ENCODE data around the gene SLC4A2.
"Not testable (repeated sequence)": the region's sequence is repeated elsewhere in the genome, so short reads cannot be mapped to it uniquely, and the experiment has no call there.

Gene SLC4A2, protein sequence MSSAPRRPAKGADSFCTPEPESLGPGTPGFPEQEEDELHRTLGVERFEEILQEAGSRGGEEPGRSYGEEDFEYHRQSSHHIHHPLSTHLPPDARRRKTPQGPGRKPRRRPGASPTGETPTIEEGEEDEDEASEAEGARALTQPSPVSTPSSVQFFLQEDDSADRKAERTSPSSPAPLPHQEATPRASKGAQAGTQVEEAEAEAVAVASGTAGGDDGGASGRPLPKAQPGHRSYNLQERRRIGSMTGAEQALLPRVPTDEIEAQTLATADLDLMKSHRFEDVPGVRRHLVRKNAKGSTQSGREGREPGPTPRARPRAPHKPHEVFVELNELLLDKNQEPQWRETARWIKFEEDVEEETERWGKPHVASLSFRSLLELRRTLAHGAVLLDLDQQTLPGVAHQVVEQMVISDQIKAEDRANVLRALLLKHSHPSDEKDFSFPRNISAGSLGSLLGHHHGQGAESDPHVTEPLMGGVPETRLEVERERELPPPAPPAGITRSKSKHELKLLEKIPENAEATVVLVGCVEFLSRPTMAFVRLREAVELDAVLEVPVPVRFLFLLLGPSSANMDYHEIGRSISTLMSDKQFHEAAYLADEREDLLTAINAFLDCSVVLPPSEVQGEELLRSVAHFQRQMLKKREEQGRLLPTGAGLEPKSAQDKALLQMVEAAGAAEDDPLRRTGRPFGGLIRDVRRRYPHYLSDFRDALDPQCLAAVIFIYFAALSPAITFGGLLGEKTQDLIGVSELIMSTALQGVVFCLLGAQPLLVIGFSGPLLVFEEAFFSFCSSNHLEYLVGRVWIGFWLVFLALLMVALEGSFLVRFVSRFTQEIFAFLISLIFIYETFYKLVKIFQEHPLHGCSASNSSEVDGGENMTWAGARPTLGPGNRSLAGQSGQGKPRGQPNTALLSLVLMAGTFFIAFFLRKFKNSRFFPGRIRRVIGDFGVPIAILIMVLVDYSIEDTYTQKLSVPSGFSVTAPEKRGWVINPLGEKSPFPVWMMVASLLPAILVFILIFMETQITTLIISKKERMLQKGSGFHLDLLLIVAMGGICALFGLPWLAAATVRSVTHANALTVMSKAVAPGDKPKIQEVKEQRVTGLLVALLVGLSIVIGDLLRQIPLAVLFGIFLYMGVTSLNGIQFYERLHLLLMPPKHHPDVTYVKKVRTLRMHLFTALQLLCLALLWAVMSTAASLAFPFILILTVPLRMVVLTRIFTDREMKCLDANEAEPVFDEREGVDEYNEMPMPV

DNA sequence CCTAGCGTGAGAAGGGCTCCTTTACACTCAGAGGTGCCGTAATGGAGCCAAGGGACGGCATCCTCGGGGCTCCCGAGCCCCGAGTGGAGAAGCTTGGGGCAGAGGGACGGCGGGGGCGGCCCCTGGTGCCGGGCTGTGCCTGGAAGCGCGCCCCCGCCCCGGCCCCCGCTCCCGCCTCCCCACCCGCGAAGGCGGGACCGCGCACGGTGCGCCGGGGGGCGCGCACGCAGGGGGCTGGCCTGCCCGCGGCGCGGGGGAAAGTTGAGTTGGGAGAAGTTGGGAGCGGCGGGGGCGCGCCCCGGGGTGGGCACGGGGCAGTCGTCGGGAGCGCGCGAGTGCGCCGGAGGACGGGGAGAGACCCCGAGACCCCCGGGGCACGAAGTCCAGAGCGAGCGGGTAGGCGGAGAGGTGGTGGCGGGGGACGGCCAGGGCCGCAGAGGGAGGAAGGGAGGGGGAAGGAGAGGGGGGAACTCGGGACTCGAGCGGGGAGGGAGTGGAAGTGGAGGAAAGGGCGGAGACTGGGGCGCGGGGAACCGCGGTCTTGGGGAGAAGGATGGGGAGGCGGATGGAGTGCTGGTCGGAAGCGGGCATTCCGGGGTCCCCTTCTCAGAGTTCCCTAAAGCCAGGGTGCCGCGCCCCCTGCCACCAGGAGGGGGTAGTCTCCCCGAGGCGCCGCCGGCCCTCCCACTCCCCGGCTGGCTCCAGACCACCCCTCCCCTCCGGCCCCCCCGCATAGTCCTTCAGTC lies at the start of gene SLC4A2:
Gene SLC4A2, plus strand, starts transcription at position 223 of the 746 bp plus-strand sequence. CDS start 2,399 bp downstream, outside the sequence.
- no peak for DNase-seq (ENCODE audit: low read depth)

DNA sequence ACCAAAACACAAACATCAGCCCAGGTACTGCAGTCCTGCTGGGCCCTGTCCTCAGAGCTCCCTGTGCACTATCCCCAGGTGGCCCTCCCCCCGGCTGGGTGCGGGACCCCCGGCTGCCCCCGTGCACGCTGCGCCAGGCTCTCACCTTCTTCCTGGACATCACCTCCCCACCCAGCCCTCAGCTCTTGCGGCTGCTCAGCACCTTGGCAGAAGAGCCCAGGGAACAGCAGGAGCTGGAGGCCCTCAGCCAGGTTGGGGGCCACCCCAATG lies 49.4 kb upstream of the SLC4A2 start:
- DNase-seq (ENCODE audit: low read depth) = no peak

DNA sequence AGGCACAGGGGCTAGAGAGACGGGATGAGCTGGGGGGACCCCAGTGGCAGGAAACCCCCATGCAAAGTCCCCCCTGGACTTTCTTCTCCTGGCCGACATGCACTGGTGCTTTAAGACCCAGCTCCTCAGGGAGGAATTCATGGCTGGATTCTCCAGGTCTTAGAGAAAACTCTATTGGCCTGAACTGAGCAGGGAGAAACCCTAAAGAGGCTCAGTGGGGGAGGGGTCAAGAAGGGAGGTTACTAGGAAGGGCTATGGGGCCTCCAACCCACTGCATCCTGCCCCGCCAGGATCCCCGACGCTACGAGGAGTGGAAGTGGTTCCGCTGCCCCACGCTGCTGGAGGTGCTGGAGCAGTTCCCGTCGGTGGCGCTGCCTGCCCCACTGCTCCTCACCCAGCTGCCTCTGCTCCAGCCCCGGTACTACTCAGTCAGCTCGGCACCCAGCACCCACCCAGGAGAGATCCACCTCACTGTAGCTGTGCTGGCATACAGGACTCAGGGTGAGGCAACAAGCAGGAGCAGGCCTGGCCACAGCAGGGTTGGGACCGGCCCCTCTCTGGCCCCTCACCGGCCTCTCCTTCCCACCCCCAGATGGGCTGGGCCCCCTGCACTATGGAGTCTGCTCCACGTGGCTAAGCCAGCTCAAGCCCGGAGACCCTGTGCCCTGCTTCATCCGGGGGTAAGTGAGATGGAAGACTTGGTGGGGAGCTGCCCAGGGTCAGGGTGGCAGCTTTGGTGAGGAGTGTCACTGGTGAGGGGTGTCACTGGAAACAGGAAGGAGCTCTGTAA lies 48.9 kb upstream of the SLC4A2 start:
- DNase-seq (ENCODE audit: low read depth) = no peak

DNA sequence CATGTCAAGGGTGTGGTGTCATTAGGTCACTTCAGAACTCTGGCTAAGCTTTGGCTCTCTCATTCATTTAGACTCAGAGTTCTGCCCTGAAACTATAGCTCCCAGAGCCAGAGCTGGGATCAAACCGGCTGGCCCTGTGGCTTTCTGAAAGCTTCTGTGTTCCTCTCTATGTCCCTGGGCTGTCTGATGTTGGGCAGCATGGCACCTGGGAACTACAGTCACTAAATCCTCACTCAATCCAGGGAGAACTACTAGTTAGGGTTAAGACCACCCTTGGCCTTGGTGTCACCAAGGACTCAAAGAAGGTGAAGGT lies 48.3 kb upstream of the SLC4A2 start:
- no peak for DNase-seq (ENCODE audit: low read depth)

DNA sequence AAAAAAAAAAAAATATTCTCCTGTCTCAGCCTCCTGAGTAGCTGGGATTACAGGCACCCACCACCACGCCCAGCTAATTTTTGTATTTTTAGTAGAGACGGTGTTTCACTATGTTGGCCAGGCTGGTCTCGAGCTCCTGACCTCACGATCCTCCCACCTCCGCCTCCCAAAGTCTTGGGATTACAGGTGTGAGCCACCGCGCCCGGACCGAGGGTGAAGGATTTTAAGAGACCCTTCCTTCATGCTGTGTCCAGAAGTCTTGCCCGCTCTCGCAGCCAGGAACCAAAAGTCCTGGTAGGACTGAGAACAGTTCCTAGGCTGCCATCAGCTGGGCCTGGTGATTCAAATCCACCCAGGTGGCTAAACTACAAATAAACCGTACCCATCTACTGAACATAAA lies 47.8 kb upstream of the SLC4A2 start:
- DNase-seq (ENCODE audit: low read depth) = not testable (repeated sequence)

DNA sequence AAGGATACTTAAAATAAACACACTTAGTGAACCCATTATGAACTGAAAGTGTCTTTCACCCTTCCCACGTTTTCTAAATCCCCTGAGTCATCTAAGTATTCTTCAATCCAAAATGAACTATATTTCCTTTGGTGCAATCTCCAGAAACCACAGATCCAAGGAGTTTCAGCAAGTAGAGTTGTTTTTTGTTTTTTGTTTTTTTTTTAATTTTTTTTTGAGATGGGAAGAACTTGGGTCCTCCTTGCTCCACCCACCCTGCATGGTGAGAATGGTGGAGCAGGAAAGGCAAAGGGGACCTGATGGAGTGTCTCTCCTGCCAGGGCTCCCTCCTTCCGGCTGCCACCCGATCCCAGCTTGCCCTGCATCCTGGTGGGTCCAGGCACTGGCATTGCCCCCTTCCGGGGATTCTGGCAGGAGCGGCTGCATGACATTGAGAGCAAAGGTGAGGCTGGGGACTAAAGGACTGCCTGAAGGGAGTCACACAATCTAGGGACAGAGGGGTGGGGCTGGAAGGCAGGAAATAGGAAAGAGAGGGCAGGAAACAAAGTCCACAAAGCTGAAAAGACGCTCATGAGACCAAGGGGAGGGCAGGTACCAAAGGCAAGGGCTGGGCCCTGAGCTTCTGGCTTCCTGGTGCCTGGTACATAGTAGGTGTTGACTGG lies 47.2 kb upstream of the SLC4A2 start:
- DNase-seq (ENCODE audit: low read depth) = no peak

DNA sequence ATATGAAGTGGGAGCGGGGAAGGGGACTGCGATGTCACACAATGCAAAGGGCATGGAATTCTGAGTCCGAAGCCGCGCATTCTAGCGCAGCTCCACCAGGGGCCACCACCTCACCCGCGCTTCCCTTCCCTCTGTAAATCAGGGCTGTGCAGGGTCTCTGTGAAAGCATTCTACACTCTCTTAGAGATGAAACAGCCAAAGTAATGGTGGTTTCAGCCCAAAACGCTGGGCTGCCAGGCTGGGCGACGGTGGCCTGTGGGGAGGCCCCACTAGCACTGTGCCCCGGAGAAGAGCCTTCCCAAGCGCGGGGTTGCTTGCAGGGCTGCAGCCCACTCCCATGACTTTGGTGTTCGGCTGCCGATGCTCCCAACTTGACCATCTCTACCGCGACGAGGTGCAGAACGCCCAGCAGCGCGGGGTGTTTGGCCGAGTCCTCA lies 46.5 kb upstream of the SLC4A2 start:
- no peak for DNase-seq (ENCODE audit: low read depth)

DNA sequence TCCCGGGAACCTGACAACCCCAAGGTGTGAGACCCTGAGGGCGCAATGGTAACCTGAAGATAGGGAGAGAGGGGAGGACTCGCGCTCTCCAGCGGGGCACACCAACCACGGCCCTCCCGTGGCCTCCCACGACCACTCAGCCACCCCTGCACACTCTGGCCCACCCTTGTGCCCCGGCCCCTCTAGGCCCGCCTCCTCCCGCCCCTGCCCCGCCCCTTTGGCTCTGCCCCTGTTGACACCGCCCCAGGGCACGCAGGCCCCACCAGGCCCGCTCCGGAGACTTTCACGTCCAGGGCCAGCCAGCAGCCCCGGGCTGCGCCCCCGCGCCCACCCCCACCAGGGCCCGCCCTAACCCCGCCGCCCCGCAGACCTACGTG lies 46.0 kb upstream of the SLC4A2 start:
- no peak for DNase-seq (ENCODE audit: low read depth)

DNA sequence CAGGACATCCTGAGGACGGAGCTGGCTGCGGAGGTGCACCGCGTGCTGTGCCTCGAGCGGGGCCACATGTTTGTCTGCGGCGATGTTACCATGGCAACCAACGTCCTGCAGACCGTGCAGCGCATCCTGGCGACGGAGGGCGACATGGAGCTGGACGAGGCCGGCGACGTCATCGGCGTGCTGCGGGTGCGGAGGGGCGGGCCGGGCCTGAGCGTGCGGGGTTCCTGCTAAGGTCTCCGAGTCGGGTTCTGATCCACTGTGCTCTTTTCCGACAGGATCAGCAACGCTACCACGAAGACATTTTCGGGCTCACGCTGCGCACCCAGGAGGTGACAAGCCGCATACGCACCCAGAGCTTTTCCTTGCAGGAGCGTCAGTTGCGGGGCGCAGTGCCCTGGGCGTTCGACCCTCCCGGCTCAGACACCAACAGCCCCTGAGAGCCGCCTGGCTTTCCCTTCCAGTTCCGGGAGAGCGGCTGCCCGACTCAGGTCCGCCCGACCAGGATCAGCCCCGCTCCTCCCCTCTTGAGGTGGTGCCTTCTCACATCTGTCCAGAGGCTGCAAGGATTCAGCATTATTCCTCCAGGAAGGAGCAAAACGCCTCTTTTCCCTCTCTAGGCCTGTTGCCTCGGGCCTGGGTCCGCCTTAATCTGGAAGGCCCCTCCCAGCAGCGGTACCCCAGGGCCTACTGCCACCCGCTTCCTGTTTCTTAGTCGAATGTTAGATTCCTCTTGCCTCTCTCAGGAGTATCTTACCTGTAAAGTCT lies 45.5 kb upstream of the SLC4A2 start:
- no peak for DNase-seq (ENCODE audit: low read depth)

DNA sequence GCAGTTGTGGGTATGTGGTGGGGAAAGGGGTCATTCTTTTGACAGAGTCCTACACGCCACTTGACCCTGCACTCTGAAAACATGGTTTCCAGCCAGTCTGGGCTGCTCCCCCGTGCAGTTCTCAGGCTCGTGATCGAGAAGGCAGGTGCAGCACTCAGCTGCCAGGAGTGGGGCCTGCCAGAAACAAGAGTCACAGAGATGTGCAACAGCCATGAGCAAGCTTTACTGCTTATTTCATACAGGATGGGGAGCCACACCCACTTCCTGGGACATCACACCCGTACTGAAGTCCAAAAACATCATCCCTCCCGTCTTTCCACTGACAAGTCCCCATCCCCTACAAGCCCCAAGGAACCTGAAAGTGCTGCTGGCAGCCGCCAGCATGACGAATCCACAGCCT lies 44.4 kb upstream of the SLC4A2 start:
- DNase-seq (ENCODE audit: low read depth) = no peak

DNA sequence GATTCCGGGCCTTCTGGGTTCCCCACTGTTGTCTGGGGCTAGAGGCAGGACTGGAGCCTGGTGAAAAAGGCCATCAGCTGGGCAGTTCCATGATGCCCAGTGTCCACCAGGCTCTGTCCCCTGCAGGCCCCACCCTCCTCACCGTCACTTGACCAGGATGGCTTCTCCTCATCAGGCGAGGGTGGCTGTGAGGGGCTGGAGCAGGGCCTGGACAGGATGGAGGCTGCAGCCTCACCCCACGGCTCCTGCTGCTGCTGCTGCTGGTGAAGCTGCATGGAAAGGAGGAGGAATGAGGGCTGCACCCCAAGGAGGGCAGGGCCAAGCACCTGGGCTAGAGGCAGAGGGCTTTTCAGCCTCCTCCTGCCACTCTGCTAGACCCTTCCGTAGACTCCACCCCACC lies 43.4 kb upstream of the SLC4A2 start:
- no peak for DNase-seq (ENCODE audit: low read depth)

DNA sequence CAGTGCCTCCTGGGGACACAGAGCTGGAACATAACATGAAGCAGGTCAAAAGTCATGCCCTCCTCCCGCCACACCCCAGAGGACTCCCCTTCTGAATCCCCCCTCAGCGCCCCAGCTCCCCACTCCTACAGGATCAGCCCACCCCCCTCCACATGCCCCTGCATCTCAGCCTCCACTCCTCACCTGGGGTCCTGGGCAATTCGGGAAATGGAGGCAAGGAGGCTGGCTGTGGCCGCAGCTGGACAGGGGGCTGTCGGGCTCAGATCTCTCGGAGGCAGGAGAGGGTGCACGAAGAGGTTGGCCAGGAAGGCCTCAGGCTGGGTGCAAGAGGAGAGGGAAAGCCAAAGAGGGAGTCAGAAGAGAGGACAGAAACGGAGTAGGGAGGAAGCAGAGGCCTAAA lies 42.9 kb upstream of the SLC4A2 start:
- DNase-seq (ENCODE audit: low read depth) = no peak

DNA sequence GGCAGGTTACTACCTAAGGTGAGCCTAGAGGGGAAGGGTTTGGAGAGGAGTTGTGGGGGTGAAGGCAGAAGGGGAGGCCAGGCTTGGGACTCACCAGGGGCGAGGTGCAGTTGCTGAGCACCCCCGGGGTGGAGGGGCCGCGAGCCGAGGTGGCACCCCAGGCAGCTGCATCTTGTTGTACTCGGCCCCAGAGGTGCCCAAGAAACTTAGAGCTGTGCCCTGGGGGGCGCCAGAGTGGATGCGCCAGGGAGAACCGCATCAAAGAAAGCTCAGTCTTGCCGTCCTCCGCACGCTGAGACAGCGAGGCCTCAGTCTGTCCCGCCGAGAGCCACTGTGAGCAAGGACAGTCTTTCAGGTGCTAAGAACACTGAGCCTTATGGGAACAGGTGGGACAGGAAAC lies 42.4 kb upstream of the SLC4A2 start:
- DNase-seq (ENCODE audit: low read depth) = no peak

DNA sequence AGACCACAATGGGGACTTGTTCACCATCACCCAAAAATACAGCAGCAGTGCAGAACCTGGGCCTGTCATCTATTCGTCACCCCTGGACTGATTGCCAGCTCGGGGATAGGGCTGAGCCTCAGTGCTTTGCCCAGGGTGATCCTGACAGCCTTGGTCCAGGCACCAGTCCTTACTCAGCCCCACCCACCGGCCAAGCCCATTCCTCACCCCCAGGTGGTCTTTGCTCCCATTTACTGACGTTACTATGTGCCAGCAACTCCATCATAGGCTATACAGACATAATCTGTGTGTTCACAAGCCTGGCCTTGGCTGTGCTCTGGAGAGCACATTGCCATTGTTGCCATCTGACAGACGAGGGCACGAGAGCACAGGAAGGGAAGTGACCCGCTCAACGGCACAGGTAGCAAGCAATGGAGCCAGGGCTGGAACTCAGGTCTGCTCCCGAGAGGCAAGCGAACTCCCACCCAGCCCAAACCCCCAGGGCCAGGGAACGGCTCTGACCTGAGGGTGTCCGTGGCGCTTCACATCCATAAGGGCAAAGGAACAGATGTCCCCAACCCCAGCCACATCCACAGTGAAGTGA lies 41.9 kb upstream of the SLC4A2 start:
- no peak for DNase-seq (ENCODE audit: low read depth)

DNA sequence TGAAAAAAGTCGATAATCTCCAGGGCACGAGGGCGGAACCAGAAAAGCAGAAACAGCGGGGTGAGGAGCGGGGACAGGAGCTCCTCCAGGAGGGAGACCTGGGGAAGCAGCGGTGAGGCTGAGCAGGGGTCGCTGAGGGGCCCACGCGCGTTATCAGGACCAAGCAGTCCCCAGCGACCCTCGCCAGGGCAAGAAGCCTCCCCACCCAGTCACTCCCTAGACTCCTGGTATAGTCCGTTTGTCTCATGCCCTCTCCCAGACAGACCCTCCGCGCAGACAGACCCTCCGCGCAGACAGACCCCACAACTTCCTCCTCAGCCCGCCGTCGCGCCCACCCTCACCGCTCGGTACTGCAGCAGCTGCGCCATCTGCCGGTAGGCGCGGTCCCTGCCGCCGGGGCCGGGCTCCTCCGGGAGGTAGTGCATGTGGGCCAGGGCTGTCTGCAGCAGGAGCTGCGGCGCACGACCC lies 41.4 kb upstream of the SLC4A2 start:
- no peak for DNase-seq (ENCODE audit: low read depth)

DNA sequence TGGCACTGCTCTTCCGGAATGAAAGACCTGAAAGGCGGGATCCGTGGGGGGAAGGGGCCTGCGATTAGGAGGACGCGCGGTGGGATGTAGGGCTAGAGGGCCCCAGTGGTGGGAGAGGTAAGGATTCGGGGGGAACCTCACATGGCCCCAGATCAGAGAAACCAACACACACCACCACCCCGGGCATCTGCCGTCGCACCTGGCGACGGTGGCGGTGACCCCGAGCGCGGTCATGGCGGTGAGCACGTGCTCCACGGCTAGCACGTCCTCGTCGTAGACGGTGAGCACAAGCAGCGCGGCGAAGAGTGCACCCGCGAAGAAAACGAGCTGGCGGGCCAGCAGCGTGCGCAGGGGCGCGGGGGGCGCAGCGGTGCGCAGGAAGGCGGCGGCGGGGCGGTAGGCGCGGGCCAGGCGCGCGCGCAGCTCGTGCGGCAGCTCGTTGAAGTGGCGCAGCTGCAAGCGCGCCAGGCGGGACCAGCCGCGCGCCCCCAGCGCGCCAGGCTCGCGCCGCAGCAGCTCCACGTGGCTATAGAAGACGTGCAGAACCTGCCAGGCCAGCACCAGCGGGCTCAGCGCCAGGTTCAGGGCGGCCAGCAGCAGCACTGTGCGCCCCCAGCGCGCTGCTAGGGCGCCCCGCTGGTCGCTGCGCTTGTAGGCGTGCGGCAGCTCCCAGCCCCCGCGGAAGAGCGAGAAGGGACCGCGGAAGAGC lies 40.8 kb upstream of the SLC4A2 start:
- no peak for DNase-seq (ENCODE audit: low read depth)

DNA sequence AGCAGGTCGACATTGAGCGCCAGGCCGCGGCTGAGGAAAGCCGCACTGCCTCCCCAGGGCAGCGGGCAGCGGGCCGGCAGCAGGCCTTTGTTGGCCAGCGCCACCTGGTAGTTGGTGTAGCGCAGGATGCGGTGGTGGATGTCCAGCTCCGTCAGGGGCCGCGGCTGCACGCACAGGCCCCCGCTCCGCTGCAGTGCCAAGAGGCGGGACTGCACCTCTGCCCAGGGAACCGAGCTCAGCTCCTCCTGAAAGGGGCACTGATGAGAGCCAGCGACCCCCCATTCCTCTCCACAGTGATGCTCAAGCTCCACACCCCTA lies 40.3 kb upstream of the SLC4A2 start:
- no peak for DNase-seq (ENCODE audit: low read depth)

DNA sequence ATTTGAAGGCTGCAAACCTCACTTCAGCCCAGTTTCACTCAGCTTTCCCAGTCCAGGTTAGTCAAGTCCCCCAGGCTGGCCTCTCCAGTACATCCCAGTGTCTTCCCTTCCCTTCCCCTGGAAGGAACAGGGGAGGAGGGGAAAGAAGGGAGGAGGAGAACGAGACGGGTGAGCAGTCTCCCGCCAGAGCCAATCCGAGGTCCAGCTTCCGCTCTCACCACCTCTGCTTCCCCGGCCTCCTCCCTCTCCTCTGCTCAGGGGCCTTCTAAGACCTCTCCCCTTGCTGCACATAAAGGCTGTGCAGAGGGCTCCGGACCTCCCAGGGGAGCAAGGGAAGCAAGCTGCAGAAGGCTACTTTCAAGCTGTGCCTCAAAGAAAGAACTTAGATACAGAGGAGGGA lies 39.2 kb upstream of the SLC4A2 start:
- no peak for DNase-seq (ENCODE audit: low read depth)

DNA sequence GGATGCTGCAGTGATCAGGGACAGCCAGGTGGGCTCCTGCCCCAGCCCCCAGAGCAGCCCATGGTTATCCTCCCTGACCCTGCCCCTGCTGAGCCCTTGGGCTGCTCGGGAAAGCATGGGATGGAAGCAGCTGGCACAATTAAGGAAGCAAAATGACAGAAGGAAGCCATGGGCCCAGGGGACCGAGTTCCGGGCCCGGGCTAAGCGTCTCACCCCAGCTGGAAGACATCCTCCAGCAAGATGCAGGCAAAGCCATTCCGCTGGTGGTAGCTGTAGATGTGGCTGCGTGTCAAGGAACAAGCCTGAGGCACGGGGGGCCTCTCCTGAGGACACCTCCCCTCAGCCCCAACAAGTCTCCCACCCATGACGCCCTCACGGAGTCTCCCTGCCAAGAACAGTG lies 36.2 kb upstream of the SLC4A2 start:
- no peak for DNase-seq (ENCODE audit: low read depth)

Measured in HS-5 (cell line).